T-helper 17 cell (primary cell): ENCODE results near the gene DCTN5. TPM values are rescaled to one million over a fixed set of nuclear protein-coding genes. Genes with fewer than 3 reads are reported as not detected.
"Not testable (repeated sequence)": the region's sequence is repeated elsewhere in the genome, so short reads cannot be mapped to it uniquely, and the experiment has no call there.

ENCODE experiments used
- ATAC-seq: fragments of 150-1000 bp; cut with Tn5 transposase; 2 replicates; pipeline ENCODE4 v1.10.0; 2021; ENCODE audit warnings: mild to moderate bottlenecking, moderate library complexity
- DNase-seq, 3 donors: peaks; one replicate each; pipeline versions ENCODE4 v3.0.0 to v3.0.0-alpha.2; 2020 to 2021
- H3K9me3 ChIP-seq: one replicate; pipeline ENCODE4 v1.7.0; 2013; ENCODE audit warnings: low read length, mild to moderate bottlenecking; ENCODE audit not compliant: control insufficient read depth, poor library complexity, severe bottlenecking
- H3K27ac Mint-ChIP-seq: one replicate; pipeline ENCODE4 v1.8.0; 2022; ENCODE audit warnings: mild to moderate bottlenecking, moderate library complexity, mixed read lengths
- H3K27me3 Mint-ChIP-seq: one replicate; pipeline ENCODE4 v1.8.0; 2022; ENCODE audit warnings: mixed read lengths
- H3K36me3 Mint-ChIP-seq: one replicate; pipeline ENCODE4 v1.8.0; 2022; ENCODE audit warnings: low read depth, mixed read lengths
- H3K4me1 Mint-ChIP-seq: one replicate; pipeline ENCODE4 v1.8.0; 2022; ENCODE audit warnings: mild to moderate bottlenecking, mixed read lengths
- H3K4me3 Mint-ChIP-seq: one replicate; pipeline ENCODE4 v1.8.0; 2022; ENCODE audit warnings: mild to moderate bottlenecking, moderate library complexity, mixed read lengths
- total RNA-seq, 4 donors: library from RNA in 2 of 4; stranded (reverse) in 2 of 4; gene quantifications; one replicate each; pipeline ENCODE4 v1.2.3 and lab custom pipeline; 2022 to 2026

DCTN5 gene
- total RNA-seq, 2 donors from 2014 or later = 44.5 to 65.0 TPM

DNA sequence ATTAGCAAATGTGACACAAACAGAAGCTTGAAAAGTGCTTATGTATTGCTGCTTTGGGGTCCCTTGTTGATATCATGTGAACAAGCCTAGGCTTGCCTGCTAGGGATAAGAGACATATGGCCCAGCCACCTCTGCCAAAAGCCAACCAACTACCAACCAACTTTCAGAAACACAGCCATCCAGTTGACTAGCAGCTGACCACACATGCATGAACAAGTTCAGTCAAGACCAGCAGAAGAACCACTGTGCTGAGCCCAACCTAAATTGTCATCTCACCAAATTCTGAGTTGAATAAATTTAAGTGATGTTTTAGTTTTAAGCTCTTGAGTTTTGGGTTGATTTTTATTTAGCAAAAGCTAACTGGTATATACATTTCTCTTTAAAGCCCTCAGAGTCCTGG is 68.3 kb downstream of the DCTN5 start:
- Mint-ChIP-seq H3K27me3 (peaks cover 44% of the 10 kb centered on the region), H3K4me3 (no peak overlapping the region), H3K4me1 (peaks cover 2% of the 10 kb centered on the region), H3K36me3 (peaks cover 4% of the 10 kb centered on the region), H3K27ac (no peak overlapping the region)
- ATAC-seq (no peak), DNase-seq (no peak)
- no peaks in the 10 kb centered on the region for H3K9me3 ChIP-seq

DNA sequence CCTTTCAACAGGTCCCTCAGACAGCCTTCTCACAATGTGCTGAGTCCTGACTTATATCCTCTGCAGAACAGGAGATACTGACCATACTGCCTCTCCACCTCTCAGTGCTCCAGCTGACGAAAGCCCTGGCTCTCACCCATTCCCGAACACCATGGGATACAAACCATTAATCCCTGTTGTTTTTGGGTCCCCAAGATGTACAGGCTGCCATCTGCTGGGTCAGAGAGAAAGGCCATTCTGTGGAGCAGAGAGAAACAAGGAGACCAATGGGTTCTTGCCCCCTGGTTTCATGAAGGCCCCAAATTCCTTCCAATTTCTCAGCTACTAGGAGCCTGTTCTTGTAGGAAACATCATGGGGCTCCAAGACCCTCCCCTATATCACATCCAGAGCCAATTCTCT is 68.7 kb downstream of the DCTN5 start:
- Mint-ChIP-seq H3K4me1 (peaks cover 2% of the 10 kb centered on the region), H3K27ac (no peak overlapping the region), H3K4me3 (no peak overlapping the region), H3K36me3 (peaks cover 7% of the 10 kb centered on the region), H3K27me3 (peaks cover 44% of the 10 kb centered on the region)
- H3K9me3 ChIP-seq = no peaks in the 10 kb centered on the region
- DNase-seq (no peak), ATAC-seq (no peak)

DNA sequence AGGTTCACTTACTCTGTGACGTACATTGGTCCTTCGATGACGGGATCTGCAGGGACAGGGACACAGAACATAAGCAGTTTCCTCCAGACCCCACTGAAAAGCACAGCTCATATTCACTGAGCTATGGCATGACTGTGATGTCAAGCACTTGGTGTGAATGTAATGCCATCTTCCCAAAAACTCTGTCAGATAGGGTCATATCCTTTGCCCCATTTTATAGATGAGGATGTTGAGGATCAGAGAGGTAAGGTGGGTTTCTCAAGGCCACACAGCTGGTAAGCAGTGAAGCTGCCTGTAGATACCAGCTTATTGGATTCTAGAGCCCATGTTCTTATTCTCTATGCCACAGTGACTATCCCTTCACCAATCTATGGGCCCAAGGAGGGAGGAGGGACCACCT is 69.2 kb downstream of the DCTN5 start:
- no peaks in the 10 kb centered on the region for H3K9me3 ChIP-seq
- H3K4me3 Mint-ChIP-seq = no peak overlapping the region
- no peak overlapping the region for H3K27ac Mint-ChIP-seq
- peaks cover 7% of the 10 kb centered on the region for H3K36me3 Mint-ChIP-seq
- H3K27me3 Mint-ChIP-seq = peaks cover 43% of the 10 kb centered on the region
- DNase-seq (no peak), ATAC-seq (no peak)
- H3K4me1 Mint-ChIP-seq = peaks cover 2% of the 10 kb centered on the region

DNA sequence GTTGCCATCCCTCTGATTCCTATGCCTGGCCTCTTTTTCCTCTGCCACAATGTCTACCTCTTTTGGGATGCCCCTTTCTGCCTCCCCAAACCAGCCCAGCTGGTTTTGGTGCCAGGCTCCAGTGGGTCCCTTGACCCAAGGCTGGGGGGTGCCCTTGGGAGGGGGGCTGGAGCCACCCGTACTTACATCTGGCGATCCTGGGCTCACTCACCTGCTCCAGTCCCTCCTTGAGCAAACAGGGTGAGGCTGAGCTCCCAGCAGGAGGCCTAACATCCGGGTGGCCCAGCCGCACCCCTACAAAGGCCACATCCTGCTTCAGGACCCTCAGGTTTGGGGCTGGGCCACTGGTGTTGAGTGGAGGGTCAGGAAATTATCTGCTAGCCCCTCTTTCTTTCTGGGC is 70.5 kb downstream of the DCTN5 start:
- Mint-ChIP-seq H3K27me3 (peaks cover 42% of the 10 kb centered on the region), H3K4me3 (no peak overlapping the region), H3K4me1 (peaks cover 2% of the 10 kb centered on the region)

DNA sequence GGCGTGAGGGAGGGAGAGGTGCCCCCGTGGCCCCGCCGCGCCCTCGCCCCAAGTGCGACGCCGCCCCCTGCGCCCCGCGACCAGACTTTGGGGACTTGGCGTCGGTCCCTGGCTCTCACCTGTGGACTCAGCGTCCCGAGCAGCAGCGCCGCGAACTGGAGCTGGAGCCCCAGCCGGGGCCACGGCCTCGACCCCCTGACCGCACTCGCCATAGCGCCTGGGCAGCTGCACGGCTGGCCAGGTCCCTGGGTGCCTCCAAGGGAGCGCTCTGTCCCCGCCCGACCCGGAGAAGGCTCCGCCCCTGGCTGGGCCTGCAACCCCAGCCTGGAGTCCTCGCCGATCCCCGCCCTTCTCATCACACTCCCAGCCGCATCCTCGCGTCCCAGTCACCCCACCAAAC is 71.7 kb downstream of the DCTN5 start, which contains the start of gene ERN2:
ERN2 (minus strand) TSS at position 247 of the 400 bp plus-strand sequence; CDS start at position 212, 35 bp downstream.
- Mint-ChIP-seq H3K27me3 (peaks cover 53% of the 10 kb centered on the region), H3K36me3 (peaks cover 7% of the 10 kb centered on the region), H3K4me3 (no peak within 1 kb of the TSS), H3K27ac (no peak within 1 kb of the TSS), H3K4me1 (peaks cover 2% of the 10 kb centered on the region)
- no peaks in the 10 kb centered on the region for H3K9me3 ChIP-seq
- ATAC-seq = no peak
- no peak for DNase-seq

More for the DNA sequence above, 70.5 kb downstream of the DCTN5 start:
- peaks cover 7% of the 10 kb centered on the region for H3K36me3 Mint-ChIP-seq
- DNase-seq (no peak), ATAC-seq (no peak)
- H3K9me3 ChIP-seq = no peaks in the 10 kb centered on the region
- H3K27ac Mint-ChIP-seq = no peak overlapping the region

DNA sequence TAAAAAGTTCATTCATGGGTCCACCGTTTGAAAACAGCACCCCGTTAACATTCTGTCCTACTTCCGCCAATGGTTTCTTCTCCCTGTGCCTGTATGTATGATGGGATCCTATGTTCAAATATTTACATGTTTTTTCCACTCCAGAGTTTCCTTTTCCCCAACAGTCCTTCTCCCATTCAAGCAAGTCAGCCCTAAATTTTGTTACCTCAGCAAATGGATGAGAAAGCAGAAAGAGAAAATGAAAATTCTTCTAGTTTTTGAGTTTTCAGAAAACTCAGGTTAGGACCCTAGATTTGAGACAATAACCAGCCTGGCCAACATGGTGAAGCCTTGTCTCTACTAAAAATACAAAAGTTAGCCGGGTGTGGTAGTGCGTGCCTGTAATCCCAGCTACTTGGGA is 75.2 kb downstream of the DCTN5 start:
- no peak for ATAC-seq
- Mint-ChIP-seq H3K36me3 (peaks cover 7% of the 10 kb centered on the region), H3K4me1 (peaks cover 2% of the 10 kb centered on the region), H3K27ac (no peak overlapping the region), H3K4me3 (no peak overlapping the region), H3K27me3 (peaks cover 54% of the 10 kb centered on the region)
- no peaks in the 10 kb centered on the region for H3K9me3 ChIP-seq
- DNase-seq = no peak

DNA sequence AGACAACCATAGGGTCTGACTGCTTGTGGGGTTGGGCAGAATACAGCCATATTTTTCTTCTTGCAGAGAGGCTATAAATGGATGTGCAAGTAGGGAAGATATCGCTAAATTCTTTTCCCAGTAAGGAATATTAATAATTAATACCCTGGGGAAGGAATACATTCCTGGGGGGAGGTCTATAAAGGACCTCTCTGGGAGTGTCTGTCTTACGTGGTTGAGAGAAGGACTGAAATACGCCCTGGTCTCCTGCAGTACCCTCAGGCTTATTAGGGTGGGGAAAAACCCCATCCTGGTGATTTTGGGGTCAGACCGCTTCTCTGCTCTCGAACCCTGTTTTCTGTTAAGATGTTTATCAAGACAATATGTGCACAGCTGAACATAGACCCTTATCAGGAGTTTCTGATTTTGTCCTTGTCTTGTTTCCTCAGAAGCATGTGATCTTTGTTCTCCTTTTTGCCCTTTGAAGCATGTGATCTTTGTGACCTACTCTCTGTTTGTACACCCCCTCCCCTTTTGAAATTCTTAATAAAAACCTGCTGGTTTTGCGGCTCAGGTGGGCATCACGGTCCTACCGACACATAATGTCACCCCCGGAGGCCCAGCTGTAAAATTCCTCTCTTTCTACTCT is 81.5 kb downstream of the DCTN5 start:
- not testable (repeated sequence) for DNase-seq, ATAC-seq, H3K36me3 Mint-ChIP-seq, H3K4me1 Mint-ChIP-seq, H3K9me3 ChIP-seq, H3K27ac Mint-ChIP-seq, H3K4me3 Mint-ChIP-seq
- peaks cover 20% of the 10 kb centered on the region for H3K27me3 Mint-ChIP-seq

DNA sequence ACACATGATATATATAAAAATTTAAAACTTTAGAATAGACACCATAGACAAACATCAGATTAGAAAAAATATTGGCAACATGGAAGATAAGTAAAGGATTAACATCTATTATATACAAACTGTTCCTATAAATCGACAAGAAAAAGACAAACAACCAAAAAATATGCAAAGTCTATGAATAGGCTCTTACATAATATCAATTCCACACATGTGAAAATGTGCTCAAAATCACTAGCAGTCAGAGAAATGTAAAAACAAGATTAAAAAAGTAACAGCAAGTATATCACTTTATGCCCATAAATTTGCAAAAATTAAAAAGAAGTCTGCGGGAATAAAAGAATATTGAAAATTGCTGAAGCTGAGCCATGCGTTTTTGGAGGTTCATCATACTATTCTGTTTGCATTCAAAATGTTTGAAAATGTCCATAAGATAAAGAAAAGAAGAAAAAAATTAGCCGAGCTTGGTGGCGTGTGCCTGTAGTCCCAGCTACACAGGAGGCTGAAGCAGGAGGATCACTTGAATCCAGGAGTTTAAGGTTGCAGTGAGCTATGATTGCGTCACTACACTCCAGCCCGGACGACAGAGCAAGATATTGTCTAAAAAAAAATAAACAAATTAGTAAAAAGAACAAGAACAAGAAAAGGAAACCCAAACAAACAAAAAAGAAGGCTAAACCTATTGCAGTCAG is 83.0 kb downstream of the DCTN5 start:
- no peak overlapping the region for H3K4me3 Mint-ChIP-seq
- H3K27ac Mint-ChIP-seq = no peak overlapping the region
- no peaks in the 10 kb centered on the region for H3K36me3 Mint-ChIP-seq
- no peak for DNase-seq
- peaks cover 4% of the 10 kb centered on the region for H3K4me1 Mint-ChIP-seq
- ATAC-seq = no peak
- H3K9me3 ChIP-seq = no peaks in the 10 kb centered on the region
- peaks cover 20% of the 10 kb centered on the region for H3K27me3 Mint-ChIP-seq

DNA sequence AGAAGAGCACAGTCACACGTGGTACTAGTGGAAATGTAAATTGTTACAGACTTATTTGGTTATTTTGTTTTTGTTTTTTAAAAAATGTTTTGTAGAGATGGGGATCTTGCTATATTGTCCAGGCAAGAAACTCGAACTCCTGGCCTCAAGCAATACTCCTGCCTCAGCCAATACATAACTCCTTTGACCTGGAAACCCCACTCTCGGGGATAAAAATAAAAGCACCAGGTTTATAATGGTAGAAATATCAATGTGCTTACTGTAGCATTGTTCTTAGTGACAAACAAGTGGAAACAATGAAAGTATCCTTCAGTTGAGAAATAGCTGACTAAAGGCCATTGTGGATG is 83.5 kb downstream of the DCTN5 start:
- Mint-ChIP-seq H3K27me3 (peaks cover 25% of the 10 kb centered on the region), H3K27ac (no peak overlapping the region), H3K36me3 (no peaks in the 10 kb centered on the region), H3K4me3 (no peak overlapping the region), H3K4me1 (peaks cover 4% of the 10 kb centered on the region)
- DNase-seq = no peak
- ATAC-seq = no peak
- H3K9me3 ChIP-seq = no peaks in the 10 kb centered on the region

DNA sequence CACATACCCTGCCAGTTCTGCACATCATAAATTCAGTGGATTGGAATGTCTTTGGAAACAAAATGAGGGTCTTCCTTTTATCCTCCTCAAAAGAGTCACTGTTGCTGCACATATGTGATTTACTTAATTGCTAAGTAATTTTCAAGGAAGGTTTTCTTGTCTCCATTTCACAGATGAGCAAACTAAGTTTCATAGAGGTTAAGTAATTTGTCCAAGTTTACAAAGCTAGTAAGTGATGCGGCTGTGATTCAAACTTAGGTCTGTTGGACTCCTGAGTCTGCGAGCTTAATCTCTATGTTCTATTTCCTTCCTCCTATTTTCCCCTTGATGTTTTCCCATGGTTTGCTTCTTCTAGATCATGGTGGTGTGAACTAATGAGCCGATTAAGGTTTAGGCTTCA is 85.4 kb downstream of the DCTN5 start:
- no peaks in the 10 kb centered on the region for H3K36me3 Mint-ChIP-seq
- ATAC-seq = no peak

More for the DNA sequence above, 85.4 kb downstream of the DCTN5 start:
- Mint-ChIP-seq H3K27ac (no peak overlapping the region), H3K4me1 (peaks cover 4% of the 10 kb centered on the region), H3K27me3 (peaks cover 28% of the 10 kb centered on the region), H3K4me3 (no peak overlapping the region)
- no peak for DNase-seq
- H3K9me3 ChIP-seq = no peaks in the 10 kb centered on the region

Other genes starting within 250 kb of the DCTN5 start
- gene COG7, start 188.3 kb upstream of the DCTN5 start, total RNA-seq = 10 to 100 TPM; 16.9 to 17.1 TPM
- gene GGA2, start 131.0 kb upstream of the DCTN5 start, total RNA-seq = 100 to 1,000 TPM; 116 to 117 TPM
- 10 to 100 TPM; 10.0 to 13.0 TPM for gene EARS2, start 84.1 kb upstream of the DCTN5 start, total RNA-seq
- 10 to 100 TPM; 37.9 to 43.3 TPM for gene UBFD1, start 83.7 kb upstream of the DCTN5 start, total RNA-seq
- gene NDUFAB1, start 45.1 kb upstream of the DCTN5 start, total RNA-seq = 10 to 100 TPM; 27.0 to 30.8 TPM
- gene PALB2, start 156 bp upstream of the DCTN5 start, total RNA-seq = 1 to 10 TPM; 8.2 to 8.7 TPM
- 1 to 10 TPM in 1 of 2 donors, under 1 TPM in 1; 0.60 to 1.7 TPM for gene PLK1, start 37.4 kb downstream of the DCTN5 start, total RNA-seq
- gene ERN2, start 71.8 kb downstream of the DCTN5 start, total RNA-seq = not detected
- not detected for gene CHP2, start 113.6 kb downstream of the DCTN5 start, total RNA-seq
- 100 to 1,000 TPM; 122 to 137 TPM for gene PRKCB, start 194.5 kb downstream of the DCTN5 start, total RNA-seq